IPS DF 4.7 (cell line): ENCODE data around the gene IFI27L2.

Source experiments
- DNase-seq: peaks from one replicate; pipeline ENCODE4 v3.0.0-alpha.2; 2013; ENCODE audit warnings: low spot score; ENCODE audit errors: extremely low read depth

IFI27L2 gene

GRCh38 chr14:94103554-94104150, 25.8 kb downstream of the IFI27L2 start:
- no peak for DNase-seq

GRCh38 chr14:94102768-94103482, 26.5 kb downstream of the IFI27L2 start:
- DNase-seq = no peak

DNA sequence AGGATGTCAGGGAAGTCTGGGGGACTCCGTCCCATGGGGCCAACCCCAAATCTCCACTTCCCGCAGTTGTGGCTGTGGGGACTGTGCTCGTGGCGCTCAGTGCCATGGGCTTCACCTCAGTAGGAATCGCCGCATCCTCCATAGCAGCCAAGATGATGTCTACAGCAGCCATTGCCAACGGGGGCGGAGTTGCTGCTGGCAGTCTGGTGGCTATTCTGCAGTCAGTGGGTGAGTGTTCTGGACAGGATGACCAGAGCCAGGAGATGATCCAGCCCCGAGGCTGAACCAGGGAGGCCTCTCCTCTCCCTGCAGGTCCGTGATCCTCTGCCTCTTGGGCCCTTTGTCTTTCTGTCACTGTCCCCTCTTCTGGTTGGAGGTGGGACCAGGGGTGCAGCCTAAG, 27.7 kb downstream of the IFI27L2 start:
- no peak for DNase-seq

DNA sequence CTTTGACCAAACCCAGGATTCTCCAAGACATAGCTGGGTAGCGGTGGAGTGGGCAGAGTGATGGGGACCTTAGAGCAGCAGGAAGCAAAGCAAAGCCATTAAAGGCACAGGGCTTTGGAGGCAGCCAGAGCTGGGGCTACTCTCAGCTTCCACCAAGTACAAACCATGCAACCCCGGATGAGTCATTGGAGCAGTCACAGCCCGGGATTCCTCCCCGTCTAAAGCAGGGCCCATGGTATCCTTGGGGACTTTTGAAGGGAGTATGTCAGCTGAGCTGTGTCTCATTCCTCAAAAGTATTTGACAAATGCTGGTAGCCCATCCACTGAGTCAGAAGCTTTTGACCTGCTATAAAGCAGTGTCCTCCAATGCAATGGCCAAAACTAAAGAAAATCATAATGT, 28.6 kb downstream of the IFI27L2 start:
- DNase-seq = no peak

DNA sequence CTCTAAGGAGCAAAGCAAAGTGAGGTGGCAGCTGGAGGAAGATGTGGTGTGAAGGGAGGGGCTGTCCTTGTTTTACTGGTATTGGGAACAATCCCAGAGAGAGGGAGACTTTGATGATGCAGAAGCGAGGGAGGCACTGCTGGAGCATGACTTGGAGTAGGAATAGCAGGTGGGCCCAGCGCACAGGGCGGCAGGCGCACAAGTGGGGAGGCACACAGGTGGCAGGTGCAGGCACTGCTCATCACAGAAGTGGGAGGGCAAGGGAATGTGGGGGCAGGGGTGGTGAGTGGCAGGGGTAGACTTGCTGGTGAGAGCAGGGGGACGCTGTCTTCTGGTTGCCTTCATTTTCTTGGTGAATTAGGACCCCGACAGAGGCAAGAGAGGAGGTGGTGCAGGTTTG, 30.4 kb downstream of the IFI27L2 start:
- DNase-seq = no peak

- DNase-seq = no peak
Observed at GRCh38 chr14:94098326-94098992, 30.9 kb downstream of the IFI27L2 start.

- no peak for DNase-seq
Observed at GRCh38 chr14:94097091-94097490, 32.3 kb downstream of the IFI27L2 start.

DNA sequence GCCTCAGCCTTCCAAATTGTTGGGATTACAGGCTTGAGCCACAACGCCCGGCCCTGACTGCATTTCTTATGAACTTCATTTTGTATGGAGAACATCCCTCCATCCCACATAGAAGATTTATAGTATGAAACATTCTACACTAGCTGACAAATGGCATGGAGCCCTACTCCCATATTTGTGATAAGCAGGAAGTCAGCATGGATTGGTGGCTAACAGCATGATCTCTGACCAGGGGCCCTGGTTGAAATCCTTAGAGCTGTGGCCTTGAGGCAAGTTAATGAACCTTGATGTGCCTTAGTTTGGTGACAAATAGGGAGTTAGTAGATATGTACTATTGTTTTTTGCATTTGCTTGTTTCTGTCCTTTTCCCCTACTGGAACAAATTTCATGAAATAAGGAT, 36.0 kb downstream of the IFI27L2 start:
- DNase-seq = no peak

DNA sequence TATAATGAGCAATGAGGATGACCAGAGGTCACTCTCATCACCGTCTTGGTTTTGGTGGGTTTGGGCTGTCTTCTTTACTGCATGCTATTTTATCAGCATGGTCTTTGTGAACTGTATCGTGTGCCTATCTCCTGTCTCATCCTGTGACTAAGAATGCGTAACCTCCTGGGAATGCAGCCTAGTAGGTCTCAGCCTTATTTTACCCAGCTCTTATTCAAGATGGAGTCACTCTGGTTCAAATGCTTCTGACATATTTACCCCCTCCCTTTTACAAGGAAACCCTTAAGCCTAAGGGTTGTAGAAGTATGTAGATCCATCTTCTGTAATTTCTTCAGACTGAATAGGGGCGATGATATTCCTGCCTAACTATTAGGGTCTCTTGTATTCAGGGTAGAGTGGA, 39.9 kb downstream of the IFI27L2 start:
- DNase-seq = no peak

- DNase-seq = no peak
Observed at GRCh38 chr14:94088516-94088915, 40.9 kb downstream of the IFI27L2 start.

DNA sequence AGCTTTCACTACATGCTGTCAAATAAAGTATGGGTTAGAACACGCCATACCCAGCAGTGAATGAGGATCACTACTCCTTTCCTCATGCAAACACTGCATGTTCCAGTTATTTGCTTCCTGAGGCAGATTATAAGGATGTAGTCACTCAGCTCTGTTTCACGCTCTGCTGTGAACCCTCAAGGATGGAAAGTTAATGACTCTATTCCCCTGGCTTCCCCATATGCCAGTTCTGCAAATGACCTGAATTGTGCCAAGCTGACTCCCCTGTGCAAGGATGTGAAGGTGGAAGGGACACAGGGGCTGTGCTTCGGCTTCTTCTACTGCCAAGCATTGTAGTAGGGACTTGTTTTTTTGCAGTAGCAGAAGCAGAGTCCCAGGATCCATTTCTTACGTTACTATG, 41.5 kb downstream of the IFI27L2 start:
- no peak for DNase-seq

DNA sequence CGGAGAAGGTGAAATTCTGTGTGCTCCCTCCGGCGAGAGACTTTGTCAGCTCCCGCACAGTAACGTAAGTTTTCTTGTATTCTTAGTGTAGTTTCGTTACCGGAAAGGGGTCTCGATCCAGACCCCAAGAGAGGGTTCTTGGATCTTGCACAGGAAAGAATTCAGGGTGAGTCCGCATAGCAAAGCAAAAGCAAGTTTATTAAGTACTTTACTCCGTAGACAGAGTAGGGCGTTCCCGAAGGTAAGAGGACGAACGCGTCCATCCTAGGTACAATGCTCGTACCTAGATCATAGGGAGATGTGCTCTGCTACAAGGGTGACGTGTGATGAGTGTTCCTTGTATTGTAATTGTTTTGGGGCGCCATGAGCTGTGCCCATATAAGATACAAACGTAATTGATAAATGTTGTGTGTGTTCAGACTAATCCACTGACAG, 48.0 kb downstream of the IFI27L2 start:
- DNase-seq = no peak

- DNase-seq = peak; percentile 60
Observed at GRCh38 chr14:94080621-94081385, 48.6 kb downstream of the IFI27L2 start, which contains the start of the genes DDX24 and IFI27L1. DDX24 (minus strand) TSS chr14:94081202; CDS start chr14:94079742, 1,460 bp downstream. IFI27L1 (plus strand) TSS chr14:94081310; CDS start chr14:94096938, 15,628 bp downstream.

DNA sequence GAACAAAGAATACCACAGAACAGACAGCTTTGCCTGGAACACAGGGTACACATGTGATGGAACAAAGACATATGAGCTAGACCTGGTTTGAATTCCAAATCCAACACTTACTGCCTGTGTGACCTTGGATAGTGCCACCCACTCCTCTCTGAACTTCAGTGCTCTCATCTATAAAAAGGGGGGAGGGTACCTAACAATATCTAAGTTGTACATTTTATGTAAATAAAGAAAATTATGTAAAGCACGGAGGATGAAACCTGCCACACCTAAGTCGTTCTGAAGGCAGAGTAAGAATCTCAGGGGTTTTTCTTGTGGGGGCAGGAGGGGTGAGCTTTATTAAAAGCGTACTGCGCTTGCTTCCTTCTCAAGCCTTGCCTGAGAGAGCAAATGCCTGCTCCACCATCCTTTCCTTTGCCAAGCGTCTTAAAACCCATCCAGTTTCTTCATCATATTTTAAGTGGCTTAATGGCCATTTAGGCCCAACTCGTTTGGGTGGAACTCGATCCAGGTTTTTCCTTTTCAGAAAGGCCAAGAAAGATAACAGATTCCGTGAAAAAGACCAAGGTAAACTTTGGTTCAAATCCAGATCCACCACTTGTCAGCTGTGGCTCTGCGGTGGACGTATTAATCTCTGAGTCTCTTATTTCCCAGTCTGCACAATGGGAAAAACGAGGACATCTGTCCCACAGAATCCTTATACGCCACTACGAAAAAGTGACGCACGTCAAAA, 49.3 kb downstream of the IFI27L2 start:
- no peak for DNase-seq

GRCh38 chr14:94077823-94078222, 51.6 kb downstream of the IFI27L2 start:
- DNase-seq = no peak
